Hematopoietic multipotent progenitor cell treated with erythropoietin and hydrocortisone succinate and interleukin-3 and kit ligand, for 17 days (in vitro differentiated cells): ENCODE results near the gene CNPY1.
"Not testable (repeated sequence)": the region's sequence is repeated elsewhere in the genome, so short reads cannot be mapped to it uniquely, and the experiment has no call there.

Experiments
- DNase-seq: peaks from one replicate; pipeline ENCODE4 v3.0.0-alpha.2; 2015; ENCODE audit warnings: low spot score

Gene CNPY1

DNA sequence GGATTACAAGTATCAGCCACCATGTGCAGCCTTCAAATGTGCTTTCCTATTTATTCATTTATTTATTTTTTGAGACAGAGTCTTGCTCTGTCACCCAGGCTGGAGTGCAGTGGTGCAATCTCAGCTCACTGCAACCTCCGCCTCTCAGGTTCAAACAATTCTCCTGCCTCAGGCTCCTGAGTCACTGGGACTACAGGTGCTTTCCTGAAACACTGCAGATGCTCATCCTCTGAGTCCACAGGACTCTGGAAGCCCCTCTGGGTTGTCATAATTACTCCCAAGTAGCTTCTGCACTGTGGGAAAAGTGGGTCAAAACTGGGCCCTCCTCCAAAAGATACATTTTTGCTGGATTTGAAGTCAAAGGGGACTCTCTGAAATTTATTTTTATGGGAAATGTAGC, at the start of gene CNPY1:
TSS of gene CNPY1 (minus strand) at position 111 of the 400 bp plus-strand sequence. CDS start 630 bp downstream, outside the sequence.
- not testable (repeated sequence) for DNase-seq

DNA sequence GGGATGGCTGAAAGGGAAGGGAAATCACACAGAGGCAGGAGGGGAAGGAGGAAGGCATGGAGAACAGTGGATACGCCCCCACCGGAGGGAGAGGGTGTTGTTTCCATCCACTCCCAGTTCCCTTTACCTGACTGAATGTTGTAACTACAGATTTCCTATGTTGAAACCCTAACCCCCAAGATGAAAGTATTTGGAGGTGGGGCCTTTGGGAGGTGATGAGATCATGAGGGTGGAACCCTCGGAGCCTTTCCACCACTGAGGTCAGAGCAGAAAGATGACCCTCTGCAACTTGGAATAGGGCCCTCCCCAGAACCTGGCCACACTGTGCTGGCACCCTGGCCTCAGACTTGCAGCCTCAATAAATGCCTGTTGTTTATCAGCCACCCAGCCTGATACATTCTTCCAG, 48.6 kb upstream of the CNPY1 start:
- no peak for DNase-seq

DNA sequence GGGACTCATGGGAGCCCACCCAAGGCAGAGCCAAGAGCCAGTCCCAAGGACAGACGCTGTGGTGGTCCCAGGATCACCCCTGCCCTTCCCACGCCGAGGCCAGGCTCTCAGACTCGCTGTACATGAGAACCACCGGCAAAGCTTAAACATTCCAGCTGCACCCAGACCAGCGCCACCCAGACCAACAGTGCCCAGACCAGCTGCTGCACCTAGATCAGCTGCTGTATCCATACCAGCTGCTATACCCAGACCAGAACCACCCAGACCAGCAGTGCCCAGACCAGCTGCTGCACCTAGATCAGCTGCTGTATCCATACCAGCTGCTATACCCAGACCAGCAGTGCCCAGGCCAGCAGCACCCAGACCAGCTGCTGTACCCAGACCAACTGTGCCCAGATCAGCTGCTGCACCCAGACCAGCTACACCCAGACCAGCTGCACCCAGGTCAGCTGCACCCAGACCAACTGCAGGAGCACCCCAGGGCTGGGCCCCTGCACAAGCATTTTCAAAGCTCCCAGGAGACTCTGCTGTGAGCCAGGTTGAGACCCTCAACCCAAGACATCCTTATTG, 47.9 kb upstream of the CNPY1 start:
- no peak for DNase-seq

DNA sequence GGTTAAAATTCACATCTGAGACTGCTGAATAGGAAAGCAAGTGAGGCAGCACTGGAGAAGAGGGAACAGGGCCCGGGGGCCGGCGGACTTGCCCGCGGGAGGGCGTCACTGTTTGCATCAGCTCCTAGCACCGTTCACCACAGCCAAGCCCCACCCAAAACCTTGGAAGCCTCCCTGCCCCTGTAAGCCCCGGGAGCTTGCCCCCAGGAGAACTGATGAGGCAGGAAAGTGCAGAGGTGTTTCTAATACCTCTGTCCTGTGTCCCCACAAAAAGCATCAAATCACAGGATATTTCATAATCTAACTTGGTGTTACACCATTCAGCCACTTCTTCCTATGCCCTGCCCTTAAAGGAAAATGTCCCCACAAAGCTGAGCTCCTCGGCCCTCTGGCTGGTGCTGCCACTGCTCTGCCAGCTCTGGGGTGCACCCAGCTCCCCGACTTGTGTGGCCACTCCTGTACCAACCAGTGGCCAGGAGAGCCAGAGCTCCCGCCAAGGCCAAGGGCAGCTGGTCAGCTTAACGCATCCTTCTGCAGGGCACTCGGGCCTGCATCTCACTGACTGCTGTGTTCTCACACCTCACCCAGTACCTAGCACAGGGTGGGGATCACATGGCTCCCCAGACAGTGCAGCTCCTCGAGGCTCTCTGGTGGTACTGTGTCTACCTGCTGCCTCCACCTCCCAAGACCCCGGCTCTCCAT, 47.3 kb upstream of the CNPY1 start:
- no peak for DNase-seq

DNA sequence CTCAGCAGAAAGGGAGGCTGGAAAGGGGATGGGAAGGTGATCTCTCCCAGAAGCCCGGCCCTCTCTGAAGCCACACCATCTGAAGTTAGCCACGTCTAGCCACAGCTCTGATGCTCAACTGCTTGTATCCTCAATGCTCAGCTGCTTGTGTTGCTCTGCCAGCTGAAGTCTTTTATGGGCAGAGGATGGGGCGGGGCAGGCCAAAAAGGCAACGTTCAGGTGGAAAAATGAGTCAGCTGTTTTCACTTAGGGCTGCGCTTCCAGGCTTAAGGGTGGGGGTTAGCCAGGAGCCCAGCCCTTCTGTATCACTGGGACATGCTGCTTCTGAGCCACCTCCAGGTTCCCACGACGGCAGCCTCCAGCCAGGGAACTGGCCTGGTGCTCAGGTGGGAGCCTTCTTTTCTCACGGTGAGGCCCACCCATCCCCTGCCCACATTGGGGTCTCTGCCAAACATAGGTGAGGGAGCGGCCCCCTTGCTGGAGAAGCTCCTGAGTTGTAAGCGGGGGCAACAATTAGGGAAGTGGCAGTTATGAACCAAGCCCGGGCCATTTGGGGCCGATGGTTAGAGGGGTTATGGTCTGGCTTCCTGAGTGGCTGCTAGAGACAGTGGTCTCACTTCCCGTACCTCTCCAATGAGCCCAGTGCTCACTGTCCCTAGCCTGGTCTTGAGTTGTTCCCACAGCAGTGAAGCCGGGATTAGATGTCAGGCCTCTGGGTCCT, 44.9 kb upstream of the CNPY1 start:
- no peak for DNase-seq

DNA sequence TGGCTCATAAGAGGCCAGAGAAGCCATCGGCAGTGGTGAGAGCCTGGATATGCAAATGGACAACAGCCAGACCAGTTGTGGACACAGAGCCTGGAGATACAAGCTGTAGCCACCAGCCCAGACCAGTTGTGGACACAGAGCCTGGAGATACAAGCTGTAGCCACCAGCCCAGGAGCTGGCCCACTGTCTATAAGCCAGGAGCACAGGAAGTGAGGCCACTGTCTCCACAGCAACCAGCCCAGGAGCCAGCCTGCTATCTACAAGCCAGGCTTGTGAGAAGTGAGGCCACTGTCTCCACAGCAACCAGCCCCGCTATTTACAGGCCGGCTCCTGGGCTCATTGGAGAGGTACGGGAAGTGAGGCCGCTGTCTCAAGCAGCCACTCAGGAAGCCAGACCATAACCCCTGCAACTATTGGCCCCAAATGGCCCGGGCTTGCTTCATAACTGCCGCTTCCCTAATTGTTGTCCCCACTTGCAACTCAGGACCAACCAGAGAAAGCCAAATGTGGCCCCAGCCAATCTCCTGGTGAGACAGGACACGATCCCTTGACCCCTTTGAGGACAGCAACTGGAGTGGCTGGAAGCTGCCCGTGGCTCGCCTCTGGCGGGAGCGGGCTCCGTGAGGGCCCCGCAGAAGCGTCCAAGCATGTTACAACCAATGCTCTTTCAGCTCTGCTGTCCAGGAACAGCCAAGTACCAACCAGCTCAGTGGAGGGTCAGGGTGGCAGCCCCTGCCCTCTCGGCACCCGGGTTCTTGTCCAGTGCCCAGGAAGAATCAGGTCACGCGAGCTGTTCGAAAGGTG, 44.1 kb upstream of the CNPY1 start:
- DNase-seq = no peak

DNA sequence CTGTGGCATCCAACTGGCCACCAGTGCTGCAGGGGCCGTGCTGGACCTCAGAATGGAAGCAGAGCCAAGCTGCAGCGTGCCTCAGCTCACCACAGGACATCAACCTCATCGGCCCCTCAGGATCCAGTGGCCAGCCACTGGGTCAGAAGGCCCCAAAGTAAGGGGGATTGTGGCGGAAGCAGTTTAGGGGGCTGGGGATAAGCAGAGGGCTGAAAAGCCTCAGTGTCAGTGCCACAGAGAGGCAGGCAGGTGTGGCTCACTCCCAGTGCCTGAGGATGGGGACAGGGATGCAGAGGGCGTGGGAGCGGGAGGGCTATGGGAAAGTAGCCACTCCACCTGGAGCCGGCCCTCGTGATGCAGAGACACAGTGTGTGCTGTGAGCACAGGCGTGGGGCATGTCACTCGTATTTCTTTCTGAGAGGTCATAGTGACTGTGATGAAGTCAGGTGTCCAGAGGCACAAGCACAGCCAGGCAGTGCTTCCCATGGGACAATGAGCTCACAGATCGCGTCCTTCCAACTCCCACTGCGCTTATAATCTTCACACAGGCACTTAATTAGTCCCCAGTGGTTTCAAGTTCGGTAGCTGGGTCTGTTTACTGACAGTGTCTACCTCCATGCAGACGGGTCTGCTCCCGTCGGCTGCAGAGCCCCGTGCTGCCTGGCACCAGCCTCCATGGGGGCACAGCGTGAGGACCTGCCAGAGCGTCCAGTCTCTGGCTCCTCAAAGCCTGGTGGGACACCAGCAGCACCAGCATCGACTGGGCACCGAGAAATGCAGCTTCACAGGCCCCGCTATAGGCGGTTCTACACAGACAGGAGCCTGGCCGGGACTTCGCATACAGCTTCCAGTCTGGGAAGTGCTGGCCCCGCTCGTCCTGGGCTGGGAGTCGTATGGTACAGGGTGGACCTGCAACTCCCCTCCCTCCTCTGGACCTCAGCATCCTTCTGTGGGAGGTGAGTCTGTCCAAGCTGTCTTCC, 42.9 kb upstream of the CNPY1 start:
- no peak for DNase-seq

DNA sequence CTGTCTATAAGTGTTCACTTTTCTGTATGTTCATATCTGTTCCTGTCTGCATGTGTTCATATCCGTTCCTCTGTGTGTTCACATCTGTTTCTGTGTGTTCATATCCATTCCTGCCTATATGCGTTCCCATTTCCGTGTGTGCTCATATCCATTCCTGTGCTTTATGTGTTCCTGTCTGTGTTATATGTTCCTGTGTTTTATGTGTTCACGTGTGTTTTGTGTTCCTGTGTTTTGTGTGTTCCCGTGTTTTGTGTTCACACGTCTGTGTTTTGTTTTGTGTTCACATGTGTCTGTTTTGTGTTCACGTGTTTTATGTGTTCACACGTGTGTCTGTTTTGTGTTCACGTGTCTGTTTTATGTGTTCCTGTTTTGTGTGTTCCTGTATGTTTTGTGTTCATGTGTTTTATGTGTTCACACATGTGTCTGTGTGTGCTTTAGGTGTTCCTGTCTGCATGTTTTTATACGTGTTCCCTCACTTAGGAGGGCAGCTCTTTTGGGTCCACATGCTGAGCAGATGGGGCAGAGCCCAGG, 42.2 kb upstream of the CNPY1 start:
- DNase-seq = no peak

DNA sequence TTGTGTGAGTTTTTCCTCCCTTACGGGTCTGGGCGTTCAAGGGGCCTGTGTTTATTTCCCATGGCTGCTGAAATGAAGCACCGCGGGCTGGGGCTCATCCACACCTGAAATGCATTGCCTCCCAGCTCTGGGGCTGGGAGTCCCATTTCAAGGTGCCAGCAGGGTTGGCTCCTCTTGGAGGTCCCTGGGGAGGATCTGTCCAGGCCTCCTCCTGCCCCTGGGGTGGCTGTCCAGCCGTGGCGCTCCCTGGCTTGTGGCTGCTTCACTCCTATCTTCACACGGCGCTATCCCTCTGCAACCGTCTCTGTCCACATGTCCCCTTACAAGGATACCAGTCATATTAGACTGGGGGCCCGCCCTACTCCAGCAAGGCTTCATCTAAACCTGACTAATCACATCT, 41.1 kb upstream of the CNPY1 start:
- DNase-seq = no peak

DNA sequence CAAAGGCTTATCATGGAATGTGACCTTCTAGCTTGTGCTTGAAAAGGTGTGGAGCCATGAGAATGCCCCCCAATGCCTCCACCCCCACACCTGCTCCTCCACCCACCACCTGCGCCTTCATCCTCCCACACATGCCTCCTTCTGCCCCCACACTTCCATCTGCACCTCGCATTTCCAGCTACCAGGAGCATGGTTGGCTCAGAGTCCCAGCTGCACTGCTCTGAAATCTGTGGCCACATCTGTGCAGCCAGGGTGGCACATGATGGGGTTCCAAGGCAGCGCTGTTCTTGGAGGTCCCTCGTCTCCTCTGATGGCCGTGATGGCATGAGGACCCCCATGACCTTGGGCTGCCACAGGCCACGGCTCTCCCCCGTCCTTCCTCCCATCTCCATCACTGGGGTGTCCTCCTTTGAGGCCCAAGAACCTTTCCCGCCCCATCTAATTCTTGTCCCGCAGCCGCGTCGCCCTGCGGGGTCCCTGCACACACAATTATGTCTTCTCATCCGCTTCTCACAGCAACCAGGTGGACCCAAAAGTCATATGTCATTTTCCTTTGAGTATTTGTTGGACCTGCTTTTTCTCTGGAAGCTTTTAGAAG, 40.6 kb upstream of the CNPY1 start:
- no peak for DNase-seq

DNA sequence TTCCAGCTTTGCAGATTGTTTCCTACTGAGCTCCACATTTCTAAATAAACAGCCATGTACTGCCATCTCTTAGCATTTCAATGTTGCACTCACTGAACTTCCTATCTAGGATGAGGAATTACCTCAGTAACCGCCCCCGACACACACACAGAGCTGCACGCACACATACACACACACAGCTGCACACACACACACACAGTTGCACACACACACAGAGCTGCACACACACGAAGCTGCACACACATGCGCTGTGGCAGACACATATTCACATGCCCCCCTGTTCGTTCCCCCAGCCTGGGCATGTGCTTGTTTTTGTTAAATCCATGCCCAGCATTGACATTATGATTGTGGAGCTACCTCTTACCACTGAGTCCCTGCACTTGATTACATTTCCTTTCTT, 39.6 kb upstream of the CNPY1 start:
- DNase-seq = no peak

DNA sequence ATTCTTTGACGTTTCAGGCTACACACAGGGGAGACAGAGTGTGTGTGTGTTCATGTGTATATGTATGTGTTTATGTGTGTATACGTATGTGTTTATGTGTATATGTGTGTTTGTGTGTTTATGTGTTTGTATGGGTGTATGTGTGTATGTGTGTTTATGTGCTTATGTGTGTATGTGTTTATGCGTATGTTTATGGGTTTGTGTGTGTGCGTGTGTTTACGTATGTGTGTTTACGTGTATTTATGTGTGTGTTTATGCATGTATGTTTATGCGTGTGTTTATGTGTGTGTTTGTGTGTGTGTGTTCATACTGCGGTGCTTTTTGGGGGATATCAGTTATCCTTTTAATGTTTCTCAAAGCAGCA, 39.2 kb upstream of the CNPY1 start:
- DNase-seq = no peak

DNA sequence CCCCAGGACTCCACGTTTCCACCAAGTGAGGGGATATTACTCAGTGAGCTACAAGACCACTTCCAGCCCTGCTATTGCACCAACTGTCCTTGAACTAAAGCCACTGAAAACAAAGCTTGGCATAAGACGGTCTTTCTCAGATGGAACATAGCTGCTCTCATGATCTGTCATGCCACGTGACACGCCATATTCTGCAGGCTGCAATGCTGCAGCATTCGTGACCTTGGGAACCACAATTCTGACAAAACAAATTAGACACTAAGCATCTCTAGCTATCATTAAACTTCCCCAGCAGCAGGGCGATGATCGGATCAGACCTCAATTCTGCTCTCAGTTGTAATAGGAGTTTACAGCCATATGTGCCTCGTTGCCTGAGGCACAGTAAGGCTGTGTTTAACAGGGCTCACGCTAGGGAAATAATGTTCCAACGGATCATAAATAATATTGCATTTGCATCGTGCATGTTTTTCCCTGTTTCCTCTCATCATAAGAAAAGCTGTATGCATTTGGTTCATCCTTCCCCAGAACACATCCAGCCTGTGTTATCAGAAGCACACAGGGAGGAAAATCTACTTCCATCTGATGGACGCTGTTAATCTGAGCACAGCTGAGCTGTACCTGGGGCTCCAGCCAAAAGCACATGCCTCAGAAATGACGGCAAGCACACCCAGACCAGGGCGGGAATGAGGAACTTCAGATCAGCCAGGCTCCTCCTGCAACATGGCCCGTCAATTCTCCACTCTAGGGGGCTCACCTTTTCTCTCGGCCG, 38.6 kb upstream of the CNPY1 start:
- no peak for DNase-seq

DNA sequence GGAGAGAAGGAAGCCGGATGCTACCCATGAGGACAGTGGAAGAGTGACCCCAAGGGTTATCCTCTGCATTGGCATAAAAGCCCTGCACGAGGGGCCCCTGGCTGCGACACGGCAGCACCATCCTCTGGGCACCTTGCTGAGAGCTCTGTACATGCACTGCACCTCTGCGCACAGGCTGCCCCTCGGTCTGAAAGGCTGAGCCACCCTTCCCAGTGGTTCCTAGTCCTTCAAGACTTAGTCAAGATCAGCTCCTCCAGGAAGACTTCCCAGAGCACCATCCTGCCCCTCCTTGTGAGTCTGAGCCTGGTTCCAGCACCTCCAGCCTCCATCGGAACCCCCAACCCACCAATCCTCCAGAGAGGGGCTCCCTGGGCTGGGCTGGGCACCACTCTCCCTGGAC, 37.9 kb upstream of the CNPY1 start:
- no peak for DNase-seq

DNA sequence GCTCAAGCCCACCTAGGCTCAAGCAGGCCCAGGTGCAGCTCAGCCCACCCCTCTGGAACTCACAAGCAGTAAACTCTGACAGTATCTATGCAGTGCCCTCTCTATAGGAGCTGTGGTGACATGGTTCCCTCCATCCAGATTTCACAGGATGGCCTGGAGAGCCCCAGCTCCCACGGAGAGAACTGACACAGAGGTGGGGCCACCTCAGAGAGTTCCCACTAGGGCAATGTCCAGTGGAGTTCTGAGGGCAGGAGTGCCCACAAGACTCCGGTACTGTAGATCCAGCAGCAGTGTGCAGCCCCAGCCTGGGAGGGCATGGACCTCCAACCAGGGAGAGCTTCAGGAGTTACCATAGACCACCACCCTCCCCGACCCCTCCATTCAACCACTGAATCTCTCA, 37.3 kb upstream of the CNPY1 start:
- no peak for DNase-seq

DNA sequence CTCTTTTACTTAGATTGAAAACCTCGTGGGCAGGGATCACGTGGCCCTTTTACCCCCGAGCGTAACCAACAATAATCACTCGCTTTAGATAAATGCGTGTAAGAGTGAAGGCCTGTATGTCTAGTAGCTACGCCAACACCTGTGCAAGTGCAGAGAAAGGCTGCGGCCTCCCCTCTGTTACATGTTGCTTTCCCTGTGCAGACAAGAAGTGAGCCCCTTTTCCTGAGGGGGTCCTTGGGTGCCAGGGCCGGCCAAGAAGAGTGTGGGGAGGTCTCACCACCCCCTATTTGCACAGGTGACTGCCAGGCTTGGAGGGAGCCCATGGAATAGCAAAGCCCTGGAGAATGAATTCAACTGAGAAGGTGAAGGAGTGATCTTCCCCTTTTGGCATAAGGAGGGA, 35.6 kb upstream of the CNPY1 start:
- DNase-seq = no peak

DNA sequence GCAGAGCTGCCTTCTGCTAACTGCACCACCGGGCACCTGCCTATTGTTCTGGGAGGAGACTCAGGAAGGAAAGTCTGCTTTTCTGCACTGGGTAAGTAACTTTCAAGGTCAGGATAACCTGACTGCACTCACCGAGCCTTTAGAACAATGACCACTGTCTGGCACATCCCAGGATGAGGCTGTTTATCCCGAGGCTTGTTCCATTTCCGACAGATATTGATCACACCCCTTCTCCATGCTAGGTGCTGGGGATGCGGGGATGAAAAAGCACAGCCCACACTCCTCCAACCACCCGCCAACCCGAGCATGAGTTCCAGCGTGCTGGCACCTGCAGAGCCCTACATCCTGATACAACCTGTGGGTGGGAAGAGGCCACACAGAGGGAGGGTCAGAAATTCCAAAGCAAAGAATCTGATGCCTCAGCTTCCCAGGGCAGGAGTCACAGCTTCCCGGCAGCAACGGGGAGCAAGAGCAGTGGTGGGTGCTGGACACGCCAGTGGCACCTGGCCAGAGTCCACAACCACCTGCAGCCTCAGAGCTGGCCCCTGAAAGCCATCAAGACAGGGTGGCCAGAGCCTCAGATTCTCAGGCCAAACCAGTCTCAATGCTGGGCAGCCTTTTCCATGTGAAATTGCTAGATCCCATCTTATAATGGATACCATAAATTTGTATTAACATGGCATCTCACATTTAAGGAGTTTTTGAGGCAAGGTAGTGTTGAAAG, 34.9 kb upstream of the CNPY1 start:
- DNase-seq = no peak

DNA sequence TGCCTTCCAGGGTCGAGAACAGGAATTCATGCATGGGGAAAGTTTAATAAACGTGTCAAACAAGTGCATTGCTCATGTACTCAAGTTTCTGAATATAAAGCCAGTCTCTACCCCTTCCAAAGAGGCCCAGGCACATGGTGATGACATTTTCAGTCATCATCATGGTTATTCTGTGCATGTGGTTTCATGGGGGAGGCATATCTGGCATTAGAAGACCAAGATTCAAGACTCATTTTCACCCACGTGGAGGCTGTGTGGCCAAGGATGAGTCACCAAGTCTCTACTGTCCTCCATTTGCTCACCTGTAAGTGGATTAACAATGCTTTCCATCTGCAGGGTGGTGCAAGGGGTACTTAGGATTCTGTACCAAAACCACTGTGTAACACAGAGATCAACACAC, 34.0 kb upstream of the CNPY1 start:
- no peak for DNase-seq

DNA sequence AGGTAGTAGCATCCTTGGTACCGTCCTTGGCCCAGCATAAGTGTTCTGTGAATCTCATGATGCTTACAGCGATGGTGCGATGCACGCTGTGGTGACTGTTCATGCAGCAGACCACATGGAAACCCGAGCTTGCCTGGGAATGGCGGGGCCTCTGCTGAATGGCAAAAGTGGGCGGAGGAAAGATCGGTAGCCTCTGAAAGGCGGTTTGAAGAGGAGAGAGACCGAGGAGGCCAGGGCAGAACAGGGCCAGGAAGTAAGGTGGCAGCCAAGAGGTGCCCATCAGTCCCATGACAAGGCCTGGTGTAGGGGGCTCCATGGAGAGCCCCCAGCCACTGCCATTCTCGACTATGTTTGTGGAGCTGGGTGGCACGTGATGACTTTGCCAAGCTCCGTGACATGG, 33.2 kb upstream of the CNPY1 start:
- no peak for DNase-seq
